Mesenchymal stem cell (in vitro differentiated cells and primary cell): ENCODE measurements around the gene PTPRR.

Source experiments
- DNase-seq: peaks from one replicate; pipeline ENCODE4 v3.0.0-alpha.2; 2013
- H2AFZ ChIP-seq: one replicate; pipeline ENCODE4 v1.6.1; 2013; ENCODE audit warnings: low read depth, mild to moderate bottlenecking, control low read depth, inconsistent platforms, low read length, moderate library complexity
- H2AK5ac ChIP-seq: 2 replicates; pipeline ENCODE4 v1.6.1; 2013; ENCODE audit warnings: low read length, moderate library complexity, mild to moderate bottlenecking, inconsistent platforms; ENCODE audit not compliant: severe bottlenecking
- H2BK120ac ChIP-seq: one replicate; pipeline ENCODE4 v1.6.1; 2013; ENCODE audit warnings: low read depth, mild to moderate bottlenecking, inconsistent platforms, low read length, moderate library complexity
- H2BK12ac ChIP-seq, 2 experiments: one replicate each; pipeline ENCODE4 v1.6.1; 2013; ENCODE audit warnings: inconsistent platforms in 2 of 2, low read length in 2 of 2, mild to moderate bottlenecking in 2 of 2, moderate library complexity in 2 of 2, control low read depth in 1 of 2
- H2BK15ac ChIP-seq: one replicate; pipeline ENCODE4 v1.6.1; 2013; ENCODE audit warnings: mild to moderate bottlenecking, low read depth, inconsistent platforms; ENCODE audit not compliant: poor library complexity, severe bottlenecking
- H2BK5ac ChIP-seq: 2 replicates; pipeline ENCODE4 v1.6.1; 2013; ENCODE audit warnings: low read depth, mild to moderate bottlenecking, low read length, control low read depth, inconsistent platforms; ENCODE audit not compliant: poor library complexity, severe bottlenecking
- H3K14ac ChIP-seq, 2 experiments: one replicate each; pipeline ENCODE4 v1.6.1; 2013; ENCODE audit warnings: inconsistent platforms in 2 of 2, low read length in 2 of 2, control low read depth in 1 of 2, mild to moderate bottlenecking in 1 of 2, moderate library complexity in 1 of 2
- H3K18ac ChIP-seq, 2 experiments: one replicate each; pipeline ENCODE4 v1.6.1; 2013; ENCODE audit warnings: inconsistent platforms in 2 of 2, low read length in 2 of 2, control low read depth in 1 of 2, low read depth in 1 of 2, mild to moderate bottlenecking in 1 of 2
- H3K23ac ChIP-seq, 2 experiments: one replicate each; pipeline ENCODE4 v1.6.1; 2013; ENCODE audit warnings: inconsistent platforms in 2 of 2, low read length in 2 of 2, mild to moderate bottlenecking in 2 of 2, moderate library complexity in 2 of 2, control low read depth in 1 of 2
- H3K27ac ChIP-seq: 2 replicates; pipeline ENCODE4 v1.5.1; 2013; ENCODE audit warnings: mild to moderate bottlenecking, moderate library complexity, low read length, control low read depth, inconsistent platforms; ENCODE audit not compliant: poor library complexity, severe bottlenecking
- H3K27me3 ChIP-seq, 2 experiments: 2 replicates each; pipeline versions ENCODE4 v1.6.1 to v1.7.0; 2013; ENCODE audit warnings: low read length in 2 of 2, mild to moderate bottlenecking in 2 of 2, moderate library complexity in 2 of 2, control low read depth in 1 of 2, inconsistent platforms in 1 of 2; ENCODE audit not compliant: control insufficient read depth in 1 of 2, insufficient read depth in 1 of 2
- H3K36me3 ChIP-seq, 2 experiments: 2 replicates each; pipeline versions ENCODE4 v1.6.1 to v1.7.0; 2013; ENCODE audit warnings: low read length in 2 of 2, control low read depth in 1 of 2, inconsistent platforms in 1 of 2, low read depth in 1 of 2, mild to moderate bottlenecking in 1 of 2; ENCODE audit not compliant: insufficient read depth in 2 of 2, control insufficient read depth in 1 of 2
- H3K4ac ChIP-seq, 2 experiments: one replicate each; pipeline ENCODE4 v1.6.1; 2013; ENCODE audit warnings: inconsistent platforms in 2 of 2, low read length in 2 of 2, mild to moderate bottlenecking in 2 of 2, moderate library complexity in 2 of 2, control low read depth in 1 of 2, low read depth in 1 of 2
- H3K4me1 ChIP-seq: 2 replicates; pipeline ENCODE4 v1.6.1; 2013; ENCODE audit warnings: low read depth, low read length, control low read depth; ENCODE audit not compliant: control insufficient read depth, insufficient read depth
- H3K4me2 ChIP-seq: 2 replicates; pipeline ENCODE4 v1.6.1; 2013; ENCODE audit warnings: low read length, mild to moderate bottlenecking, inconsistent platforms; ENCODE audit not compliant: poor library complexity, severe bottlenecking
- H3K4me3 ChIP-seq, 2 experiments: 2 replicates each; pipeline versions ENCODE4 v1.5.1 to v1.7.0; 2013; ENCODE audit warnings: low read length in 2 of 2, mild to moderate bottlenecking in 2 of 2, control low read depth in 1 of 2, low read depth in 1 of 2; ENCODE audit not compliant: insufficient read depth in 1 of 2
- H3K79me1 ChIP-seq: replicated peaks from 2 replicates; pipeline ENCODE4 v1.6.1; 2013; ENCODE audit warnings: mild to moderate bottlenecking, control low read depth, low read length, inconsistent platforms; ENCODE audit not compliant: poor library complexity, severe bottlenecking
- H3K9ac ChIP-seq: 2 replicates; pipeline ENCODE4 v1.7.0; 2013; ENCODE audit warnings: mild to moderate bottlenecking, low read length, moderate library complexity
- H3K9me3 ChIP-seq: 2 replicates; pipeline ENCODE4 v1.7.0; 2013; ENCODE audit warnings: mild to moderate bottlenecking, low read length; ENCODE audit not compliant: control insufficient read depth
- H4K8ac ChIP-seq: one replicate; pipeline ENCODE4 v1.6.1; 2013; ENCODE audit warnings: inconsistent platforms, mild to moderate bottlenecking, low read length, moderate library complexity
- H4K91ac ChIP-seq: one replicate; pipeline ENCODE4 v1.6.1; 2013; ENCODE audit warnings: mild to moderate bottlenecking, low read length, inconsistent platforms
- WGBS: methylation state at CpG from one replicate; pipeline ENCODE4 v1.1.7; 2013; ENCODE audit warnings: mixed read lengths; 5-methylcytosine and 5-hydroxymethylcytosine counted together

Gene PTPRR

DNA sequence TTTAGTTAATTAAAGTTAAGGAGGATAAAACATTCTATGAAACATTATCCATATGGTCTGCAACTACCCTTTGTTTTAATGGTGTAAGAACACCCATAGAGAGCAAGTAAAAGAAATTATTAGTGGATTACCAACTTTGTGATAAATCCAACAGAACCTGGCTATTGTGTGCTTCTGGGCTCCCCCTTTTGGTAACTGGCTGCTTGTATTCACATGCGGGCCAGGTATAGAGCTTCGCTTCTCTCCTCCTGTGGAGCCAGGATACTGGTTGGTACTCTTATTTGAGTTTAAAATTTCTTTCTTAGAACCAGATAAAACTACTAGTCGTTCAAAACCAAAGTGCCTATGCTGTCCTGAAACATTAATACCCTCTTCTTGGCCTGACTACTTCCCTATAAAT, 81.0 kb downstream of the PTPRR start:
- Histone ChIP-seq H3K4ac (no peak overlapping the region), H3K9me3 (no peaks in the 10 kb centered on the region), H2BK5ac (no peak overlapping the region), H4K91ac (no peak overlapping the region), H3K14ac (no peak overlapping the region), H3K4me3 (no peak overlapping the region), H2BK12ac (no peak overlapping the region), H3K9ac (no peak overlapping the region), H3K18ac (no peak overlapping the region), H2AFZ (no peak overlapping the region), H3K23ac (no peak overlapping the region), H3K27ac (no peak overlapping the region), H2AK5ac (no peak overlapping the region), H4K8ac (no peak overlapping the region), H3K4me2 (no peak overlapping the region), H2BK15ac (no peak overlapping the region), H3K27me3 (peaks cover 4 to 6% of the 10 kb centered on the region in 2 experiments), H3K79me1 (no peaks in the 10 kb centered on the region), H3K4me1 (no peaks in the 10 kb centered on the region), H3K36me3 (no peaks in the 10 kb centered on the region), H2BK120ac (no peak overlapping the region)
- no peak for DNase-seq
- WGBS = 83% methylated on average over 1 of the region's 3 CpGs

DNA sequence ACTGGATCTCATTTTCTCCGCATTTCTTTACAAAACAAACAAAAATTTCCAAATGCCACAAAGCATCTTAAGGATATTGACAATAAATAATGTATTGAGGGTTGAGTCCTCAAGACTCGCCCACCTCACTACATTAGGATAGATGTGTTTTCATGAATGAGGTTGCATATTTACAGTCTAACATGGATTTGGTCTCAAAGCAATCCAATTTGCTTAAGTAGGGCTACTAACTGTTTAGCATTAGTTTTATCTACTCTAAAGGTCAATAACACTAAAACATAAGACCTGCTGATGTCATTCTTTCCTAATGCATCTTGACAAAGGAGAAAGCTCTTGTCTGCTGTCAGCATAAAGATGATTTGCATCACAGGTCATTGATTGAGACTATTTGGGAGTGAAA, 82.4 kb downstream of the PTPRR start:
- Histone ChIP-seq H2BK5ac (no peak overlapping the region), H3K23ac (no peak overlapping the region), H3K27me3 (peaks cover 4 to 6% of the 10 kb centered on the region in 2 experiments), H3K27ac (no peak overlapping the region), H2AFZ (no peak overlapping the region), H3K14ac (no peak overlapping the region), H4K91ac (no peak overlapping the region), H3K9me3 (no peaks in the 10 kb centered on the region), H2BK120ac (no peak overlapping the region), H4K8ac (no peak overlapping the region), H2AK5ac (no peak overlapping the region), H3K79me1 (no peaks in the 10 kb centered on the region), H3K18ac (no peak overlapping the region), H3K4me2 (no peak overlapping the region), H2BK15ac (no peak overlapping the region), H3K4me3 (no peak overlapping the region), H3K4ac (no peak overlapping the region), H2BK12ac (no peak overlapping the region), H3K9ac (no peak overlapping the region), H3K36me3 (no peaks in the 10 kb centered on the region), H3K4me1 (no peaks in the 10 kb centered on the region)
- WGBS = no CpG with 5 or more reads among the region's 2 CpGs
- no peak for DNase-seq

DNA sequence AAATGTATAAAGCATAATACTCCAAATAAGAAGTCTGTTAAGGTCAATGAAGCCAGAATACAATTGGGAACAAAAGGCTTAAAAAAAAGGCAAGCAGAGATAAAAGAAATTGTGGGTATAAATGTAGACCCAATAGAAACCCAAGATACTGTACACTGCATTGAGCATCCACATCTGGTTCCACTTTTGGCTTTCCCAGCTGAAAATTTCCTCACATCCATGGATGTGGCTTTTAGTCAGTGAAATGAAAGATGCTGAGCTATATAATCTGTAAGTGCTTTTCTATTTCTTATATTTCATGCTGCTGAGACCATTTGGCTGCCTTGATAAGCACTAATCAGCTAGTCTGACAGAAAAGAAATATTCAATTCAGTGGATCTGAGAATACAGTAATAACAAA, 83.5 kb downstream of the PTPRR start:
- Histone ChIP-seq H3K36me3 (no peaks in the 10 kb centered on the region), H3K27me3 (peaks cover 4 to 6% of the 10 kb centered on the region in 2 experiments), H2BK12ac (no peak overlapping the region), H3K27ac (no peak overlapping the region), H2AFZ (no peak overlapping the region), H2BK5ac (no peak overlapping the region), H3K4me3 (no peak overlapping the region), H3K14ac (no peak overlapping the region), H3K4ac (no peak overlapping the region), H4K8ac (no peak overlapping the region), H3K9me3 (no peaks in the 10 kb centered on the region), H3K79me1 (no peaks in the 10 kb centered on the region), H3K23ac (no peak overlapping the region), H2AK5ac (no peak overlapping the region), H3K4me2 (no peak overlapping the region), H4K91ac (no peak overlapping the region), H3K9ac (no peak overlapping the region), H3K4me1 (no peaks in the 10 kb centered on the region), H2BK15ac (no peak overlapping the region), H2BK120ac (no peak overlapping the region), H3K18ac (no peak overlapping the region)
- DNase-seq = no peak

DNA sequence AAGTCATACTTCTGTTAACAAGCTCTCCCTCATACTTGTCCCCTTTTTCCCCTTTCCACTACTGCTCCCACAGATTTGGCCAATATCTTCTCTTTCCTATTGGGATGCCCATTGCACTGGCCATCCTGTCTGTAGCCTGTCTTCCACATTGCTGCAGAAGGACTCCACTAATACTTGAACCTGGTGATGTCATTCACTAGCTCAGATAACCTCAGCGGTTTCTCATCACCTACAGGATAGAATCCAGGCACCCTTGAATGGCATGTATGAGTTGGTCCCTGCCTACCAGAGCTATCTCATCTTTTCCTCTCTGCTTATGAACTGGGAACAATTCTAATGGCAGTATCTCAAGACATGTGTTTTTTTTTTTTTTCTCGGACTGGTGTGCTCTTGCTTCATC, 84.6 kb downstream of the PTPRR start:
- 90% methylated on average over 2 of the region's 2 CpGs for WGBS
- H3K4me3 ChIP-seq = no peak overlapping the region
- H3K27me3 ChIP-seq = peaks cover 4 to 6% of the 10 kb centered on the region in 2 experiments
- H2BK12ac ChIP-seq = no peak overlapping the region
- no peak overlapping the region for H4K8ac ChIP-seq
- no peak overlapping the region for H2AFZ ChIP-seq
- H3K14ac ChIP-seq = no peak overlapping the region
- no peak overlapping the region for H4K91ac ChIP-seq
- H3K4ac ChIP-seq = no peak overlapping the region
- H3K27ac ChIP-seq = no peak overlapping the region
- no peak overlapping the region for H3K4me2 ChIP-seq
- H3K36me3 ChIP-seq = no peaks in the 10 kb centered on the region
- H2AK5ac ChIP-seq = no peak overlapping the region
- no peaks in the 10 kb centered on the region for H3K9me3 ChIP-seq
- no peak overlapping the region for H2BK15ac ChIP-seq
- no peak overlapping the region for H2BK5ac ChIP-seq
- no peaks in the 10 kb centered on the region for H3K79me1 ChIP-seq
- H3K23ac ChIP-seq = no peak overlapping the region
- H2BK120ac ChIP-seq = no peak overlapping the region
- no peaks in the 10 kb centered on the region for H3K4me1 ChIP-seq
- no peak for DNase-seq
- H3K9ac ChIP-seq = no peak overlapping the region
- H3K18ac ChIP-seq = no peak overlapping the region
